IPS DF 4.7 (cell line): ENCODE measurements around the gene FBXO34.
"Not testable (repeated sequence)": the region's sequence is repeated elsewhere in the genome, so short reads cannot be mapped to it uniquely, and the experiment has no call there.

Experiments
- DNase-seq: peaks from one replicate; pipeline ENCODE4 v3.0.0-alpha.2; 2013; ENCODE audit warnings: low spot score; ENCODE audit errors: extremely low read depth

FBXO34 gene

GRCh38 chr14:55306938-55307589, 35.8 kb downstream of the FBXO34 start:
- no peak for DNase-seq

- no peak for DNase-seq
These were observed 37.9 kb downstream of the FBXO34 start for GRCh38 chr14:55309154-55309553.

DNA sequence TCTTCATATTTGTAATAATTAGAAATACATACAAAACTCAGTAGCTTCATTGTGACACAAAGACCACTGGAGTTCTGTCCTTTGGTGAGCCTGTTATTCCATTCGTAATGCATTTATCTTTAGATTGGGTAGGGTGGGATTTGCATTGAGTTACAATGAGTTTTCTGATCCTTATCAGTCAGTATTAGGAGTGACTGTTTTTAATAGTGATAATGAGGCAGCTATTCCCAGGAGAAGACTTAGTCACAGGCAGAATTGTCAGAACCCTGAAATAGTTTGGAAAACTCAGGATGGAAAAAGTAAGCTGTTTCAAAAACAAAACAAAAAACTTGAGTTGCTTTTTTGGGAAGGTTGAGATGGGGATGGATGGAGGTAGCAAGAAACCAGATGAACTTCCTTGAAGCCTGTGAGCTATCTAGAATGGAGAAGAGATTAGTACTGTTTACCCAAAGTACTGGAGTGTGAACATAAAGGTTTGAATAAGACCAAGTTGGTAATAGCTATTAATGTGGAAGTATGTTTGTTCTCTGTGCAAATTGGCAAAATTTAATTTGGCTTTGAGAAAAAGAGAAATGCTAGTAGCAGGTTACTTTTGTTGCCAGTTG, 38.6 kb downstream of the FBXO34 start:
- no peak for DNase-seq

GRCh38 chr14:55312379-55313030, 41.3 kb downstream of the FBXO34 start:
- not testable (repeated sequence) for DNase-seq

- DNase-seq = no peak
These were observed 42.3 kb downstream of the FBXO34 start for GRCh38 chr14:55313480-55313879.

- DNase-seq = no peak
These were observed 43.2 kb downstream of the FBXO34 start for GRCh38 chr14:55314449-55314848.

DNA sequence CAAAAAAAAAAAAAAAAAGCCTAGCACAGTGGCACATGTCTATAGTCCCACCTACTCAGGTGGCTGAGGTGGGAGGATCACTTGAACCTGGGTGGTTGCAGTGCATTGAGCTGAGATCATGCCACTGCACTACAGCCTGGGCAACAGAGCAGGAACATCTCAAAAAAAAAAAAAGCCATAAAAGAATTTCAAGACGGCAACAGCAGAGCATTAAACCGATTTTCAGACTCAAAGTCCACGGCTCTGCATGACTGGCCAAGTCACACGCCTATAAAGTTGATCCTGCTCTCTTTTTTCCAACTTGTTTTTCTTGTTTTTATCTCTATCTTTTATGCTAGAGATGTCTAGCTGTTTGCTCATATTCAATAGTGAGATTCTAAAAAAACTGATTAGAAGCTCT, 45.3 kb downstream of the FBXO34 start:
- no peak for DNase-seq

DNA sequence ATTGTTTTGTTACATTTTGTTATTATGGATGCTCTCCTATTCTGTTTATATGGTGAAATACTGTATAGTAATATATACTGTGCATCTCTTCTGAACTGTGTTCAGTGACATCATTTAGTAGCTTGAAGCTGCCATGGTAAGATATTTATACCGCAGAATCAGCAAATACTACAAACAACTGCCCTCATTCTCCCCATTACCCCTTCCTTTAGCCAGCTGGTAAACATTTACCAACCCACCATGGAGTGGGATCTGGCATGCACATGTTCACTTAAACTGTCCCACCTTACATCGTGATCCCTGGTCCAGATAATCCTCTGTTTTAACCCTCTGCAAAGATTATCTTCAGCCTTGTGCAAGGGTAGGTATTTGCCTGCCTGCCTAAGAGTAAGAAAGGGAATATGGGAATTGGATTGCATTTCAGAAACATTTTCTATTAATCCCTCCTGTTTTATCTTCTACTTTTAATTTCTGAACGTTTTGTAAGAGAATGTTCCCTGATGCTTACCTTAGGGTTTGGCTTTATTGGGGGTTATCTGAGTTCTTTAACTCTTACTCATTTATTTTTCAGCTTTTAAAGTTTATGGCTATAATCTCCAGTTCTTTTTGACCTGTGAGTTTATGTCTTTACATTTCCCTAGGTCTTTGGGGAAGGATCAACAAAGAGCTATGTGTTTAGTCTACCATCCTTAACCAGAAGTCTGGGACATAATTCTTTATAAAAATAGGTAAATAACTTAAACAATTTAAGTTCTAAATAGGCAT, 46.5 kb downstream of the FBXO34 start:
- DNase-seq = no peak

GRCh38 chr14:55318694-55319093, 47.5 kb downstream of the FBXO34 start:
- no peak for DNase-seq

- no peak for DNase-seq
These were observed 52.7 kb downstream of the FBXO34 start for GRCh38 chr14:55323910-55324309.

GRCh38 chr14:55324812-55325211, 53.6 kb downstream of the FBXO34 start:
- no peak for DNase-seq

GRCh38 chr14:55327179-55327578, 56.0 kb downstream of the FBXO34 start:
- DNase-seq = no peak

- DNase-seq = no peak
These were observed 57.1 kb downstream of the FBXO34 start for GRCh38 chr14:55328317-55328716.

DNA sequence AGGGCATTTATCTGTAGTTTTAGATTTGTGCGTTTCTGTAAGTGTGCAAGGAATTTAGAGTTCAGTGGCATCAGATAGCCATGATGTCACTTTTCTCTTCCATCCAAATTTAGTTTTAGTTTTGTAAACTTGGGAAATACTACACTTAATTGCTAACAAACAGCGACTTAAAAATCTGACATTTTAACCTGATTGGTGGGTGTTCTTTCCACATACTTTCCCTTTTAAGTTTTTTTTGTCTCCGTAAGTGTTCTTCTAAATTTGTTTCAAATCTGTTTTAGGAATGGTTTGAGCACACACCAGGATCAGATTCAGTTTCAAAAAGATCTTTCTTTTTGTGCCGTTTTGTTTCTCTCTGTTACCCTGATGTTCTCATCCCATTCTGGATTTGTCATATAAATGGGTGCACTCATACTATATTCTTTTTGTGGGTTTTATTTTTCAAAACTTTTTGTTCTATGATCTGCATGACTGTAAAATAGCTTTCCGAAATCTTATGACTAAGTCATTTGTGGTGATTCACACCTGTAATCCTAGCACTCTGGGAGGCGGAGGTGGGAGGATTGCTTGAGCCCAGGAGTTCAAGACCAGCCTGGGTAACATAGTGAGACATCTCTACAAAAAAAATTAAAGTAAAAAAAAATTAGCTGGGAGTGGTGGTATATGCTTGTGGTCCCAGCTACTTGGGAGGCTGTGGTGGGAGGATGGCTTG, 58.9 kb downstream of the FBXO34 start:
- no peak for DNase-seq

GRCh38 chr14:55332654-55333570, 61.7 kb downstream of the FBXO34 start:
- no peak for DNase-seq

GRCh38 chr14:55333711-55334485, 62.7 kb downstream of the FBXO34 start:
- DNase-seq = no peak

- no peak for DNase-seq
These were observed 64.9 kb downstream of the FBXO34 start for GRCh38 chr14:55336162-55336561.

GRCh38 chr14:55336691-55337090, 65.5 kb downstream of the FBXO34 start:
- no peak for DNase-seq

DNA sequence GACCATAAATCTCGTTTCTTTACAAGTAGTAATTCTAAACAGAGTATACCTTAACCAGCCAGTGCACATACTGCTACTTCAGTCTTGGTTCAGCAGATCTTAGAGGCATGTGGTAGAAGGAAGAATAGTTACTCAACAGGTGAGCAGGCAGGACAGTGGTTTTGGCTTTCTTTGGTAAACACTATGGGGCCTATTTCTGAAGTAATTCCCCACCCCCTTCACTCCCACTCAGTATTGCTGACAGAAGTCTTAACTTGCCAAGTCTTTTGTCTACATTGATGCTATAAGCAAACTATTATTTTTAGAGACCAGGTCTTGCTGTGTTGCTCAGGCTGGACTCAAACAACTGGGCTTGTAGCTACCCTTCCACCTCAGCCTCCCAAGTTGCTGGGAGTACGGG, 68.5 kb downstream of the FBXO34 start:
- no peak for DNase-seq

DNA sequence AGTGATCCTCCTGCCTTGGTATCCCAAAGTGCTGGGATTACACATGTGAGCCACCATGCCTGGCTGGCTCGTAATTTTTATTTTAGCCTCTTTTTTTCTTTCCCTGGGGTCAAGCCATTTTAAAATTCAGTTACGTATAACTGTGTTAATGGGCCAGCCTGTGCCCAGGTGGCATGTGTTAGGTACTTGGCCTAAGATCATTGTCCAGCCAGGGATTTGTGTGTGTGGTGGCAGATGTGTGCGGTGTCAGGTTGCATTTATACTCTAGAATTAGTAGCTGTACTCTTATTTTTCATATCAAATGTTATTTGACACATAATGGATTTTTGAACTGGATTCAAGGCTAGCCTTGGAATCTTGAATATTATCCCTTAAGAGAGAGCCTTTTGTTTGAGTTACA, 69.3 kb downstream of the FBXO34 start:
- DNase-seq = no peak
